H1 (cell line): ENCODE data around the gene EXOSC10. TPM values are rescaled to one million over a fixed set of nuclear protein-coding genes. Genes with fewer than 3 reads are reported as not detected.
A peak's percentile ranks its signal among the peaks of the same experiment; 100 is the strongest.

Source experiments
- CTCF ChIA-PET: fragments of 300-600 bp; sonication (Branson Sonifier 250); formaldehyde crosslinking; loops from one replicate; lab custom pipeline; 2021; ENCODE audit not compliant: partially characterized antibody; lab: Charles Lee
- POLR2A ChIA-PET: fragments of 300-600 bp; sonication (Branson Sonifier 250); formaldehyde crosslinking; loops from one replicate; lab custom pipeline; 2021; ENCODE audit warnings: inconsistent platforms; ENCODE audit not compliant: partially characterized antibody; lab: Charles Lee
- DNase-seq, 2 experiments: peaks; one replicate each; pipeline versions ENCODE4 v3.0.0 to v3.0.0-alpha.2; 2010 to 2022; ENCODE audit warnings: low spot score in 2 of 2, low read depth in 1 of 2, mixed read lengths in 1 of 2
- FAIRE-seq: peaks from 2 replicates; lab custom pipeline; 2011; peaks lifted over from hg19 to GRCh38; lab: Jason Lieb, UNC
- H2AFZ ChIP-seq: 2 replicates; pipeline ENCODE4 v1.8.1; 2012; ENCODE audit warnings: low read length, inconsistent platforms
- H2AK5ac ChIP-seq: 2 replicates; pipeline ENCODE4 v1.6.1; 2013; ENCODE audit warnings: low read depth, low read length
- H2BK120ac ChIP-seq: replicated peaks from 2 replicates; pipeline ENCODE3; 2013; ENCODE audit warnings: low read depth, low read length, inconsistent platforms
- H2BK12ac ChIP-seq: 2 replicates; pipeline ENCODE4 v1.6.1; 2013; ENCODE audit warnings: low read depth, low read length
- H2BK15ac ChIP-seq: 2 replicates; pipeline ENCODE4 v1.6.1; 2013; ENCODE audit warnings: low read length
- H2BK20ac ChIP-seq: 2 replicates; pipeline ENCODE4 v1.6.1; 2013; ENCODE audit warnings: low read length
- H2BK5ac ChIP-seq: 2 replicates; pipeline ENCODE4 v1.6.1; 2013; ENCODE audit warnings: low read depth, low read length
- H3K14ac ChIP-seq: 2 replicates; pipeline ENCODE4 v1.6.1; 2013; ENCODE audit warnings: inconsistent platforms; ENCODE audit not compliant: insufficient read length
- H3K18ac ChIP-seq: 2 replicates; pipeline ENCODE4 v1.6.1; 2013; ENCODE audit warnings: low read length; ENCODE audit errors: extremely low read depth
- H3K23ac ChIP-seq: 2 replicates; pipeline ENCODE4 v1.6.1; 2013; ENCODE audit warnings: inconsistent platforms; ENCODE audit not compliant: insufficient read length
- H3K23me2 ChIP-seq: 2 replicates; pipeline ENCODE4 v1.6.1; 2013; ENCODE audit warnings: low read depth, low read length
- H3K27ac ChIP-seq: 2 replicates; pipeline ENCODE4 v1.6.1; 2011; ENCODE audit warnings: low read depth, low read length, inconsistent platforms
- H3K27me3 ChIP-seq, 4 experiments: replicated peaks in 1 of 4; 1 replicate in 1 of 4; 2 replicates in 3 of 4; pipeline versions ENCODE4 v1.6.1 to v1.8.1; 2011 to 2013; ENCODE audit warnings: low read length in 3 of 4, mild to moderate bottlenecking in 3 of 4, inconsistent platforms in 2 of 4, mixed read lengths in 2 of 4, moderate library complexity in 1 of 4; ENCODE audit not compliant: control insufficient read depth in 3 of 4, insufficient read depth in 3 of 4; ENCODE audit errors: extremely low read depth in 1 of 4
- H3K36me3 ChIP-seq, 4 experiments: 2 replicates each; pipeline versions ENCODE4 v1.6.1 to v1.8.1; 2011 to 2013; ENCODE audit warnings: mild to moderate bottlenecking in 4 of 4, low read length in 3 of 4, moderate library complexity in 2 of 4, control low read depth in 1 of 4, inconsistent platforms in 1 of 4; ENCODE audit not compliant: insufficient read depth in 4 of 4, control insufficient read depth in 2 of 4
- H3K4ac ChIP-seq: replicated peaks from 2 replicates; pipeline ENCODE3; 2013; ENCODE audit warnings: low read length, low read depth, mixed read lengths, inconsistent platforms; ENCODE audit not compliant: insufficient read length
- H3K4me1 ChIP-seq, 4 experiments: replicated peaks in 1 of 4; 1 replicate in 1 of 4; 2 replicates in 3 of 4; pipeline versions ENCODE4 v1.6.1 to v1.8.1; 2011 to 2013; ENCODE audit warnings: low read length in 3 of 4, inconsistent platforms in 2 of 4, mixed read lengths in 1 of 4; ENCODE audit not compliant: insufficient read depth in 4 of 4, control insufficient read depth in 3 of 4
- H3K4me2 ChIP-seq, 2 experiments: 2 replicates each; pipeline versions ENCODE4 v1.6.1 to v1.8.1; 2011 to 2013; ENCODE audit warnings: low read depth in 2 of 2, low read length in 2 of 2, control low read depth in 1 of 2, inconsistent platforms in 1 of 2, mild to moderate bottlenecking in 1 of 2; ENCODE audit not compliant: insufficient read depth in 1 of 2
- H3K4me3 ChIP-seq, 4 experiments: fragments of 200-600, 300-600 bp in 1 of 4; sonication (generic), shearing (Covaris generic), sonication (Bioruptor Twin) in 1 of 4; 2 replicates each; pipeline versions ENCODE4 v1.5.1 to v1.8.1; 2011 to 2016; ENCODE audit warnings: low read length in 4 of 4, low read depth in 3 of 4, control low read depth in 2 of 4, inconsistent platforms in 2 of 4, mild to moderate bottlenecking in 2 of 4, mixed read lengths in 1 of 4, moderate library complexity in 1 of 4; ENCODE audit not compliant: insufficient read depth in 2 of 4; ENCODE audit errors: extremely low read depth in 1 of 4
- H3K56ac ChIP-seq: replicated peaks from 2 replicates; pipeline ENCODE3; 2013; ENCODE audit warnings: low read depth, mild to moderate bottlenecking, mixed read lengths, low read length, inconsistent platforms; ENCODE audit not compliant: insufficient read length
- H3K79me1 ChIP-seq: 2 replicates; pipeline ENCODE4 v1.6.1; 2013; ENCODE audit warnings: low read depth, low read length, control low read depth
- H3K79me2 ChIP-seq, 2 experiments: 2 replicates each; pipeline versions ENCODE4 v1.6.1 to v1.8.1; 2012 to 2013; ENCODE audit warnings: low read length in 2 of 2, mild to moderate bottlenecking in 2 of 2, inconsistent platforms in 1 of 2; ENCODE audit not compliant: insufficient read depth in 2 of 2, control insufficient read depth in 1 of 2
- H3K9ac ChIP-seq, 4 experiments: replicated peaks in 1 of 4; 1 replicate in 1 of 4; 2 replicates in 3 of 4; pipeline versions ENCODE4 v1.6.1 to v1.8.1; 2011 to 2013; ENCODE audit warnings: low read depth in 3 of 4, low read length in 3 of 4, control low read depth in 2 of 4, mild to moderate bottlenecking in 2 of 4, moderate library complexity in 2 of 4, inconsistent platforms in 1 of 4; ENCODE audit errors: extremely low read depth in 1 of 4
- H3K9me3 ChIP-seq, 2 experiments: 2 replicates each; pipeline versions ENCODE4 v1.6.1 to v1.8.1; 2012 to 2013; ENCODE audit warnings: mild to moderate bottlenecking in 2 of 2, moderate library complexity in 2 of 2, control low read depth in 1 of 2, inconsistent platforms in 1 of 2, low read depth in 1 of 2, low read length in 1 of 2, mixed read lengths in 1 of 2; ENCODE audit not compliant: insufficient read depth in 2 of 2
- H4K20me1 ChIP-seq, 2 experiments: replicated peaks in 1 of 2; 2 replicates each; pipeline versions ENCODE3 to v1.8.1; 2011 to 2013; ENCODE audit warnings: inconsistent platforms in 2 of 2, low read length in 2 of 2, mild to moderate bottlenecking in 1 of 2; ENCODE audit not compliant: insufficient read depth in 2 of 2, control insufficient read depth in 1 of 2
- H4K5ac ChIP-seq: 2 replicates; pipeline ENCODE4 v1.6.1; 2013; ENCODE audit warnings: low read length, low read depth, mixed read lengths, inconsistent platforms; ENCODE audit not compliant: insufficient read length
- H4K8ac ChIP-seq: 2 replicates; pipeline ENCODE4 v1.8.0; 2013; ENCODE audit warnings: mild to moderate bottlenecking, moderate library complexity, low read length, inconsistent platforms; ENCODE audit not compliant: insufficient read depth; ENCODE audit errors: extremely low read depth
- H4K91ac ChIP-seq: replicated peaks from 2 replicates; pipeline ENCODE3; 2013; ENCODE audit warnings: low read length, mixed read lengths, inconsistent platforms; ENCODE audit not compliant: insufficient read length
- CBX8 ChIP-seq: fragments of 300-800, 300-1000 bp; sonication (generic); IDR thresholded peaks from 2 replicates; pipeline ENCODE4 v1.7.1; 2016; ENCODE audit warnings: low read depth, low read length, borderline replicate concordance
- CREB1 ChIP-seq: IDR thresholded peaks from 2 replicates; pipeline ENCODE4 v1.6.1; 2012; ENCODE audit warnings: inconsistent platforms
- EGR1 ChIP-seq: IDR thresholded peaks from 2 replicates; pipeline ENCODE4 v1.6.1; 2011; ENCODE audit warnings: low read depth, low read length, borderline replicate concordance
- HDAC6 ChIP-seq: IDR thresholded peaks from one replicate; pipeline ENCODE4 v1.7.1; 2012; ENCODE audit warnings: low read depth, mild to moderate bottlenecking, inconsistent platforms, low read length, moderate library complexity
- JUN ChIP-seq: IDR thresholded peaks from 2 replicates; pipeline ENCODE4 v1.6.1; 2011; ENCODE audit warnings: low read depth, mild to moderate bottlenecking, improper control_type of control experiment, low read length
- JUND ChIP-seq: IDR thresholded peaks from 2 replicates; pipeline ENCODE4 v1.6.1; 2011; ENCODE audit warnings: mild to moderate bottlenecking, improper control_type of control experiment, low read length
- KDM1A ChIP-seq: fragments of 200-600, 300-600 bp; sonication (generic); IDR thresholded peaks from 2 replicates; pipeline ENCODE4 v1.7.1; 2016; ENCODE audit warnings: mild to moderate bottlenecking, low read length, borderline replicate concordance
- NANOG ChIP-seq: IDR thresholded peaks from 2 replicates; pipeline ENCODE4 v1.6.1; 2011; ENCODE audit warnings: low read length, low read depth, mild to moderate bottlenecking, inconsistent platforms; ENCODE audit not compliant: insufficient read depth, poor library complexity, severe bottlenecking
- RXRA ChIP-seq: IDR thresholded peaks from 2 replicates; pipeline ENCODE4 v1.6.1; 2011; ENCODE audit warnings: low read depth, mild to moderate bottlenecking, low read length, moderate library complexity; ENCODE audit not compliant: insufficient read depth
- SAP30 ChIP-seq: fragments of 300-600 bp; sonication (generic); IDR thresholded peaks from 2 replicates; pipeline ENCODE4 v1.7.1; 2012; ENCODE audit warnings: low read length, moderate library complexity, mild to moderate bottlenecking, inconsistent platforms; ENCODE audit not compliant: insufficient read depth, insufficient replicate concordance
- SIRT6 ChIP-seq: IDR thresholded peaks from one replicate; pipeline ENCODE4 v1.7.1; 2012; ENCODE audit warnings: low read length, inconsistent platforms
- SP4 ChIP-seq: IDR thresholded peaks from 2 replicates; pipeline ENCODE4 v1.6.1; 2012; ENCODE audit warnings: low read length, inconsistent platforms
- TAF7 ChIP-seq: optimal IDR thresholded peaks from 2 replicates; pipeline ENCODE3; 2011; ENCODE audit warnings: low read depth, mild to moderate bottlenecking, inconsistent platforms, low read length, moderate library complexity, borderline replicate concordance
- whole genome bisulfite sequencing, 2 experiments: shearing (Covaris generic) in 1 of 2; methylation state at CpG; one replicate each; pipeline versions ENCODE4 v1.1.6 to v1.1.7; 2013 to 2015; ENCODE audit warnings: low lambda C conversion rate in 2 of 2, mixed read lengths in 2 of 2, inconsistent platforms in 1 of 2, low coverage in 1 of 2, missing lambda C conversion rate in 1 of 2; ENCODE audit not compliant: insufficient replicate concordance in 2 of 2, insufficient coverage in 1 of 2, insufficient read length in 1 of 2; ENCODE audit errors: extremely low coverage in 1 of 2, missing lambda C conversion rate in 1 of 2; 5-methylcytosine and 5-hydroxymethylcytosine counted together
- polyA plus RNA-seq, 7 experiments: library from polyadenylated mRNA; depleted of rRNA in 3 of 7; stranded (reverse) in 5 of 7; unstranded in 2 of 7; fragments of >200 nt in 5 of 7; fragments of 200-250 nt in 2 of 7; gene quantifications; 1 replicate in 5 of 7; 2 replicates in 1 of 7; 4 replicates in 1 of 7; pipeline versions ENCODE4 v1.2.1 to v1.2.3, GENCODE V29; 2011 to 2013; ENCODE audit warnings: missing spikeins in 2 of 7, mixed read lengths in 2 of 7
- total RNA-seq: library from RNA; stranded (reverse); fragmentation: NEBNext Ultra II Directional; extraction: Animal tissue kit (Norgen Biotek cat#: 25700); gene quantifications from 2 replicates; pipeline ENCODE4 v1.2.1, GENCODE V29; 2021
- TF ChIP-seq, protein P1 (sequence below): IDR thresholded peaks from 2 replicates; pipeline ENCODE4 v1.6.1; 2012; ENCODE audit warnings: inconsistent platforms

The EXOSC10 gene
- total and polyA plus RNA-seq, 2 of the 8 experiments (the other 6 are each of a cell fraction or from before 2014, with no cell fraction given): 57.9 to 86.1 TPM

DNA sequence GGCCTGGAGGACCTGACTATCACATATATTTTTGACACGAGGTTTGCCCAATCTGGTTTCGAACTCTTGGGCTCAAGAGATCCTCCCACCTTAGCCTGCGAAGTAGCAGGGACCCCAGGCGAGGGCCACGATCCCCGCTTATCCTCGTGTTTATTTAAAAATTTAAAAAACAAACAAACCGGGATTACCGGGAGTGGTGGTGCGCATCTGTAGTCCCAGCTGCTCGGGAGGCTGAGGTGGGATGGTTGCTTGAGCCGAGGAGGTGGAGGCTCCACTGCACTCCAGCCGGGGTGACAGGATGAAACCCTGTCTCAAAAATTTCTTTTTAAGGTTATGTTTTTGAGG lies 452 bp upstream of the EXOSC10 start:
- FAIRE-seq: no peak
- no peak overlapping the region for H2AK5ac ChIP-seq
- H3K9ac ChIP-seq: peak overlapping the region in 3 of 4 experiments; percentile 54 to 96 (median 79); a peak in 4 of 7 replicates
- H3K4ac ChIP-seq: no peak overlapping the region
- H2BK5ac ChIP-seq: peak overlapping the region; percentile 13; the same call in 1 of the 2 replicates
- H3K9me3 ChIP-seq: no peaks in the 10 kb centered on the region
- H2AFZ ChIP-seq: peak overlapping the region; percentile 60; the same call in 1 of the 2 replicates
- H2BK15ac ChIP-seq: no peak overlapping the region
- H3K18ac ChIP-seq: no peak overlapping the region
- H3K14ac ChIP-seq: no peak overlapping the region
- no peak overlapping the region for H3K27ac ChIP-seq
- no peak overlapping the region for H3K23ac ChIP-seq
- ChIA-PET POLR2A (interaction anchor here (0.6 to 3.3 kb wide), 16 partner anchors 8 to 288 kb away, joined by 3 to 17 read pairs (median 4); partner anchors contain the start of genes MTOR and SRM), CTCF (interaction anchor here (0.8 to 1.5 kb wide), 2 partner anchors 36 to 64 kb away, joined by 3 read pairs; no protein-coding TSS in a partner anchor)
- peaks cover 0 to 24% (median 9%) of the 10 kb centered on the region in 4 experiments; a peak in 4 of 8 replicates for H3K36me3 ChIP-seq
- peak overlapping the region; percentile 73 to 78 for H3K4me2 ChIP-seq
- H4K8ac ChIP-seq: peak overlapping the region; percentile 80
- no peak overlapping the region for H2BK12ac ChIP-seq
- peak overlapping the region; percentile 85 to 99 (median 97) for H3K4me3 ChIP-seq
- 82% methylated on average over 13 of the region's 13 CpGs; no CpG with 5 or more reads in 1 of the 2 experiments for WGBS, 2 experiments
- H4K91ac ChIP-seq: peak overlapping the region; percentile 54
- no peaks in the 10 kb centered on the region; the same call in 1 of the 2 replicates for H3K23me2 ChIP-seq
- DNase-seq: no peak
- no peaks in the 10 kb centered on the region for H3K27me3 ChIP-seq
- no peak overlapping the region for H2BK20ac ChIP-seq
- H2BK120ac ChIP-seq: no peak overlapping the region
- H3K79me1 ChIP-seq: no peaks in the 10 kb centered on the region; the same call in 1 of the 2 replicates
- peak overlapping the region; percentile 88 for H4K5ac ChIP-seq
- no peaks in the 10 kb centered on the region for H4K20me1 ChIP-seq
- H3K56ac ChIP-seq: no peak overlapping the region
- peaks cover 5 to 17% of the 10 kb centered on the region in 2 experiments for H3K79me2 ChIP-seq
- peaks cover 0 to 6% (median 1%) of the 10 kb centered on the region in 4 experiments; a peak in 3 of 7 replicates for H3K4me1 ChIP-seq
- TF ChIP-seq CREB1: no peak
- no peak for TF ChIP-seq RXRA
- no peak for TF ChIP-seq EGR1
- TF ChIP-seq KDM1A: no peak
- no peak for TF ChIP-seq JUN
- no peak for TF ChIP-seq JUND
- no peak for TF ChIP-seq SAP30
- no peak for TF ChIP-seq SIRT6
- TF ChIP-seq, protein P1, sequence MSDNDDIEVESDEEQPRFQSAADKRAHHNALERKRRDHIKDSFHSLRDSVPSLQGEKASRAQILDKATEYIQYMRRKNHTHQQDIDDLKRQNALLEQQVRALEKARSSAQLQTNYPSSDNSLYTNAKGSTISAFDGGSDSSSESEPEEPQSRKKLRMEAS: no peak
- TF ChIP-seq NANOG: no peak
- TF ChIP-seq CBX8: no peak
- TF ChIP-seq SP4: no peak
- no peak for TF ChIP-seq TAF7
- no peak for TF ChIP-seq HDAC6
